Measurements from ENCODE around the gene SKI.

The SKI gene

GRCh38 chr1:2358072-2358471, 130.0 kb downstream of the SKI start:
- DNase-seq = no peak

GRCh38 chr1:2358651-2359640, 130.8 kb downstream of the SKI start:
- DNase-seq = no peak

Data from activated T-cell treated with anti-CD3 and anti-CD28 coated beads, Interleukin-2, amount 50 U/mL, for 1 hour (primary cell).